Heart right ventricle (tissue), 16 donors: ENCODE results near the gene TBK1. TPM values are rescaled to one million over a fixed set of nuclear protein-coding genes. Genes with fewer than 3 reads are reported as not detected.

Experiments used
- ATAC-seq, 8 donors: fragments of 200-7000 bp; cut with Tn5 transposase; one replicate each; pipeline ENCODE4 v1.9.1; 2020; ENCODE audit warnings: mild to moderate bottlenecking in 8 of 8, moderate library complexity in 8 of 8, moderate number of reproducible peaks in 1 of 8
- DNase-seq, 2 donors: peaks; one replicate each; pipeline ENCODE4 v3.0.0-alpha.2; 2020
- H3K27ac ChIP-seq, 10 donors: fragments of 200-600 bp; sonication (generic) in 2 of 10; one replicate each; pipeline versions ENCODE4 v1.5.0 to v1.8.0; 2020 to 2022; ENCODE audit warnings: mild to moderate bottlenecking in 3 of 10
- H3K27me3 ChIP-seq, 7 donors: fragments of 200-600 bp; one replicate each; pipeline ENCODE4 v1.8.0; 2021 to 2022; ENCODE audit warnings: mild to moderate bottlenecking in 2 of 7
- H3K36me3 ChIP-seq, 9 donors: fragments of 200-600 bp; sonication (generic) in 1 of 9; one replicate each; pipeline versions ENCODE4 v1.5.0 to v1.8.0; 2020 to 2022; ENCODE audit warnings: mild to moderate bottlenecking in 2 of 9
- H3K4me1 ChIP-seq, 9 donors: fragments of 200-600 bp; sonication (generic) in 1 of 9; one replicate each; pipeline versions ENCODE4 v1.5.0 to v1.8.0; 2020 to 2022; ENCODE audit warnings: mild to moderate bottlenecking in 4 of 9
- H3K4me3 ChIP-seq, 10 donors: fragments of 200-600 bp; sonication (generic) in 2 of 10; one replicate each; pipeline versions ENCODE4 v1.5.0 to v1.8.0; 2020 to 2022; ENCODE audit warnings: mild to moderate bottlenecking in 7 of 10, moderate library complexity in 2 of 10
- H3K9me3 ChIP-seq, 11 donors: fragments of 200-600 bp in 10 of 11; sonication (generic) in 2 of 11; one replicate each; pipeline versions ENCODE4 v1.5.0 to v1.8.0; 2013 to 2022; ENCODE audit warnings: mild to moderate bottlenecking in 2 of 11, control low read depth in 1 of 11, moderate library complexity in 1 of 11
- WGBS, 2 donors: extraction: QIAGEN DNeasy Blood & Tissue Kit; methylation state at CpG; one replicate each; pipeline ENCODE4 v1.1.7; 2013; ENCODE audit warnings: inconsistent platforms in 1 of 2; 5-methylcytosine and 5-hydroxymethylcytosine counted together
- intact Hi-C, 10 donors: fragments of 100-400 bp; cut with DNase I; formaldehyde crosslinking; loops; one replicate each; pipeline versions ENCODE4 v1.11.1 to v1.14.2; 2022
- polyA plus RNA-seq, 2 donors: library from polyadenylated mRNA; stranded (reverse); fragments of 200-250 nt; gene quantifications; one replicate each; pipeline ENCODE4 v1.2.3, GENCODE V29; 2013
- total RNA-seq, 10 donors: library from RNA; stranded (reverse); fragmentation: NEBNext Ultra II Directional in 3 of 10; extraction: Animal tissue kit (Norgen Biotek cat#: 25700) in 3 of 10; gene quantifications; one replicate each; pipeline versions ENCODE4 v1.2.1 to v1.2.4, GENCODE V29; 2021 to 2023
- TF ChIP-seq, protein P1 (sequence below), 9 donors: fragments of 200-600 bp; sonication (generic) in 2 of 9; IDR thresholded peaks; one replicate each; pipeline versions ENCODE4 v1.5.0 to v1.8.0; 2021 to 2022; ENCODE audit warnings: antibody characterized with exemption in 9 of 9, mild to moderate bottlenecking in 5 of 9, moderate library complexity in 1 of 9
- donor health status: Arrhythmogenic right ventricular cardiomyopathy.
- donor health status: ischemic (EF 13 %, LVEDD 7.1; RV severe dilation, severe dysfunction).
- donor health status: healthy with polysubstance abuse.
- donor health status: DM: no; HTN: yes; CAD: no.
- donor health status: DM: no; HTN: no; CAD: no.
- donor health status: ischemic (EF 25% LVEDD 6.9; RV normal size, moderate dysfunction).
- donor health status: ischemic (EF 25% LVEDD 5.7; RV mildly dilated, moderate dysfunction).
- donor health status: healthy.
- donor health status: DM: yes; HTN: yes; CAD: no.
- donor health status: Ischemic cardiomyopathy.
- donor health status: ischemic (EF 35%, LVEDD 5.7; RV mildly dilated, moderate dysfunction).
- donor health status: nonischemic (EF 11% LVEDD 7.7; RV severe dilation, severe dysfunction).
- donor health status: DM: yes; HTN: yes; CAD: no.
- donor health status: PGD.
- donor health status: ischemic (EF 29% LVEDD 5.4; RV normal size, mild dysfunction).
- donor health status: nonischemic (EF 23%, LVEDD 6.1; RV moderate dilation, normal function).

Gene TBK1
- total and polyA plus RNA-seq, 12 donors, result 8.2 to 15.1 (median 10.5) TPM

DNA sequence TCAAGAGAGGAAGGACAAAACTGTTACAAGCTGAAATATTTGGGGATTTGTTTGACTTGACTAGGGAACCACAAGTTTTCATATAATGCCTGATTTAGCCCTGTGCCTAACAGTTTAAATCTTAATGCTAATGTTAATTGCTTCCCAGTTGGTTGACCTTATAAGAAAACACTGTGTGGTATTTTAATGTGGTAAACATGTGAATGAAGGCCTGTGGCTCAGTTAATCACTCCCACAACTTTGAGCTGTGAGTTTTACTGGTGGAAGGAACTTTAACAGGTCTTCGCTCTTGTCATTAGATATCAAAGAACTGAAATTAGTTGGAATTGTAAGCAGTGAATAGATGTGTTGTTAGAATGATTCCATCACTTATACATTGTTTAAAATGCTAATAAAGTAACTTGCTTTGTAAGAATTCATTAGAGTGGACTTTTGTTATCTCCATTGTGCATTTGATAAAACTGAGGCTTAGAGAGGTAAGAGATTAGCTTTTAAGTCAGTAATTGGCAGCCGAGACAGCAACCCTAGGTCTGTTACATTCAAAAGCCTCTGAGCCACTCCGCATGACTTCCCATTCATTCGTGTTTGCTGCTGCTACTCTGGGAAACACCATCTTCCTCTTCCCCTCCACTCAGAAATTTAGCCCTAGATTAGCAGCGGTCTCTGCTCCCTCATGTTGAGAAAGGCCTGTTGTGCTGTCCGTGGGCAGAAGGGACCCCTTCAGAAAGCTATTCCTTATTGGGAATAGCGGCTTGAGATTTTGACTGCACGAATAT lies 1.0 kb upstream of the TBK1 start:
- intact Hi-C loops, result loop anchor here in 1 of 10 donors (5.0 to 10.0 kb wide), 2 partner anchors 44 to 244 kb away; no protein-coding TSS in a partner anchor
- Histone ChIP-seq H3K27me3 (no peaks in the 10 kb centered on the region), H3K36me3 (peaks cover 0 to 38% (median 3%) of the 10 kb centered on the region in 9 donors), H3K9me3 (no peaks in the 10 kb centered on the region), H3K27ac (peak overlapping the region in 8 of 10 donors; percentile 95 to 98 (median 97)), H3K4me1 (peaks cover 0 to 36% (median 22%) of the 10 kb centered on the region in 9 donors), H3K4me3 (peak overlapping the region in 9 of 10 donors; percentile 75 to 98 (median 92))
- WGBS, 2 donors, result 16 to 18% methylated on average over 8 of the region's 8 CpGs
- TF ChIP-seq, protein P1, sequence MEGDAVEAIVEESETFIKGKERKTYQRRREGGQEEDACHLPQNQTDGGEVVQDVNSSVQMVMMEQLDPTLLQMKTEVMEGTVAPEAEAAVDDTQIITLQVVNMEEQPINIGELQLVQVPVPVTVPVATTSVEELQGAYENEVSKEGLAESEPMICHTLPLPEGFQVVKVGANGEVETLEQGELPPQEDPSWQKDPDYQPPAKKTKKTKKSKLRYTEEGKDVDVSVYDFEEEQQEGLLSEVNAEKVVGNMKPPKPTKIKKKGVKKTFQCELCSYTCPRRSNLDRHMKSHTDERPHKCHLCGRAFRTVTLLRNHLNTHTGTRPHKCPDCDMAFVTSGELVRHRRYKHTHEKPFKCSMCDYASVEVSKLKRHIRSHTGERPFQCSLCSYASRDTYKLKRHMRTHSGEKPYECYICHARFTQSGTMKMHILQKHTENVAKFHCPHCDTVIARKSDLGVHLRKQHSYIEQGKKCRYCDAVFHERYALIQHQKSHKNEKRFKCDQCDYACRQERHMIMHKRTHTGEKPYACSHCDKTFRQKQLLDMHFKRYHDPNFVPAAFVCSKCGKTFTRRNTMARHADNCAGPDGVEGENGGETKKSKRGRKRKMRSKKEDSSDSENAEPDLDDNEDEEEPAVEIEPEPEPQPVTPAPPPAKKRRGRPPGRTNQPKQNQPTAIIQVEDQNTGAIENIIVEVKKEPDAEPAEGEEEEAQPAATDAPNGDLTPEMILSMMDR (IDR thresholded peaks at IDR 0.05), result no peak
- ATAC-seq (no peak), DNase-seq (no peak)

DNA sequence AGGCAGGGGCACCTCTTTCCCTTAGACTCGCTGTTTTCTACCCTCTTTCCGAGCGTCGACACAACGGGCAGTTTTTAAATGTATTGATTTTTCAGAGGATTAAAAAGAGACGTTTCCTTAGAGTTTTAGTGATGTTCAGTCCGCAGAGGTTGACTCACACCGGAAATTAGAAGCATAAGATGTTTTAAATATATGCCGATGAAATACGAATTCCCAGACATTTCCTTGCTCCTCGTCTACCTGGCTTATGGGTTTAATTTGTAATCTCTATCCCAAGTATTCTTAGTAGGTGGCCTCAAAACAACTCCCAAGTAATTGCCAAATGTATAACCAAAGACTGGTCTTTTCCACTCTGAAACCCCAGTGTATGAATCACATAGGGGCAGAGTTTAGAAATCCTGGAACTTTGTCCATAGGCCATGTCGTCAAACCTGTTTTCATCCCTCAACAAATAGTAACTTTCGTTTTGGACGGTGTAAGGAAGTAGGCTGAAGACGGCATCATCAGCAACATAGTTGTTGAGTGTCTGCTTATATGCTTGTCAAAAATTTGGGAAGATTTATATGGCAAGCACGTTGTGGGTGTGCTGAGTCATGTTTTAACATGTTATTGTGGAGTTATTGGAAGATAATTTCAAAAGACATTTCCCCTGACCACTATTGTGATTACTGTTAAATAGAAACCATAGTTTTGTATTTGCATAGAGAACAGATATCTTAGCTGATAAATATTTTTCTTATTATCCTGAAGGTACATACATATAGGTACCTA lies 824 bp downstream of the TBK1 start:
- ATAC-seq, result peak; percentile 12 to 59 (median 40)
- no peak for DNase-seq
- WGBS, 2 donors, result 0 to 1% methylated on average over 16 of the region's 16 CpGs
- Histone ChIP-seq H3K27me3 (no peaks in the 10 kb centered on the region), H3K4me1 (peaks cover 0 to 54% (median 32%) of the 10 kb centered on the region in 9 donors), H3K27ac (peak overlapping the region; percentile 92 to 98 (median 96)), H3K36me3 (peaks cover 0 to 34% (median 4%) of the 10 kb centered on the region in 9 donors), H3K9me3 (no peaks in the 10 kb centered on the region), H3K4me3 (peak overlapping the region; percentile 75 to 98 (median 92))
- intact Hi-C loops, result loop anchor here in 1 of 10 donors (5.0 to 10.0 kb wide), 2 partner anchors 45 to 242 kb away; no protein-coding TSS in a partner anchor
- TF ChIP-seq, protein P1 (IDR thresholded peaks at IDR 0.05), result no peak

DNA sequence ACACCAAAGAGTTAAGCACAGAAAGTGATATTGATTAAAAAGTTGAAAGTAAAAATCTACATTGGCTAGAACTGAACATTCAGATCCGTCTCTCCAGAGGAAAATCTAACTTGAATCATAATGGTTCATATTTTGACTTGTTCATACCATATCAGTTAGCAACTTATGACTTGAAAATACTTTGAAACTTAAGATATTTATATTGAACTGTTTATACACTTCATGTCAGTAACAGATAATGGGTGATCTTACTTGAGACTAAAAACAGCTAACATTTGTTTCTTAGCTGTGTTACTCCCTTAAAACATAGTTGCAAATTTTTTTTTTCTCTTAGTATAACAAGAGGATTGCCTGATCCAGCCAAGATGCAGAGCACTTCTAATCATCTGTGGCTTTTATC lies 3.6 kb downstream of the TBK1 start:
- Histone ChIP-seq H3K27me3 (no peaks in the 10 kb centered on the region), H3K36me3 (peaks cover 0 to 28% (median 5%) of the 10 kb centered on the region in 9 donors), H3K9me3 (no peaks in the 10 kb centered on the region), H3K4me3 (no peak overlapping the region), H3K27ac (peak overlapping the region in 1 of 10 donors; percentile 19), H3K4me1 (peaks cover 0 to 78% (median 42%) of the 10 kb centered on the region in 9 donors)
- no peak for DNase-seq
- ATAC-seq, result no peak
- WGBS, 2 donors, result 85 to 98% methylated on average over 1 of the region's 1 CpG
- TF ChIP-seq, protein P1 (IDR thresholded peaks at IDR 0.05), result no peak
- intact Hi-C loops, result loop anchor here in 1 of 10 donors (10.0 kb wide), 1 partner anchor 239 kb away; no protein-coding TSS in a partner anchor

DNA sequence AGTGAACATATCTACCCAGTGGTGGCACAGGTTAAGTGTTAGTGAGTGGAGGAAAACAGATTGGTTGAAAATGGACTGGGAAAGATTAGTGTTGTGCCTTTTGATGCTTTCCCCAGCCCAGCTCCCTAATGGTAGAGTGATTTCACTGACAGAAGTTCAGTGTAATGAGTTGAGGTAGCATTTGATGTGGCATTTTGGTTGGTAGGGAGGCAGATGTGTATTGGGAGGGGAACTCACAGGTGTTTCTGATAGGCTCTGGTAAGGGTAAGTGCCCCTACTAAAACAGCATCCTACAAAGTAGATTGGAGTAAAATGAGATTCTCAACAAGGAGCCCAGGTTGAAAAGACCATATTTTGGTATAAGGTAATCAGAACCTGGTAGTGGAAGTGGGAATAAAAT lies 4.2 kb downstream of the TBK1 start:
- Histone ChIP-seq H3K4me1 (peaks cover 0 to 74% (median 38%) of the 10 kb centered on the region in 9 donors), H3K9me3 (no peaks in the 10 kb centered on the region), H3K4me3 (no peak overlapping the region), H3K36me3 (peaks cover 0 to 34% (median 5%) of the 10 kb centered on the region in 9 donors), H3K27ac (peak overlapping the region in 1 of 10 donors; percentile 19), H3K27me3 (no peaks in the 10 kb centered on the region)
- ATAC-seq, result no peak
- DNase-seq, result no peak
- TF ChIP-seq, protein P1 (IDR thresholded peaks at IDR 0.05), result no peak
- intact Hi-C loops, result loop anchor here in 1 of 10 donors (10.0 kb wide), 1 partner anchor 239 kb away; no protein-coding TSS in a partner anchor
